Transverse colon (tissue), 4 donors: ENCODE measurements around the gene MOB3B. TPM values are rescaled to one million over a fixed set of nuclear protein-coding genes. Genes with fewer than 3 reads are reported as not detected.
A peak's percentile ranks its signal among the peaks of the same experiment; 100 is the strongest.

Experiments used
- DNase-seq: peaks from one replicate; pipeline ENCODE4 v3.0.0-alpha.2; 2019
- H3K27ac ChIP-seq, 4 donors: fragments of 200-600 bp; sonication (generic); 2 replicates each; pipeline ENCODE4 v1.5.1; 2016 to 2018; ENCODE audit warnings: inconsistent platforms in 4 of 4
- H3K27me3 ChIP-seq: fragments of 200-600 bp; sonication (generic); 2 replicates; pipeline ENCODE4 v1.5.1; 2017; ENCODE audit warnings: inconsistent platforms
- H3K36me3 ChIP-seq, 4 donors: fragments of 200-600 bp; sonication (generic); 2 replicates each; pipeline ENCODE4 v1.5.1; 2017 to 2019; ENCODE audit warnings: inconsistent platforms in 4 of 4
- H3K4me1 ChIP-seq, 4 donors: fragments of 200-600 bp; sonication (generic); 2 replicates each; pipeline ENCODE4 v1.5.1; 2017 to 2020; ENCODE audit warnings: inconsistent platforms in 4 of 4
- H3K4me3 ChIP-seq, 4 donors: fragments of 200-600 bp; sonication (generic); 1 replicate in 1 of 4; 2 replicates in 3 of 4; pipeline versions ENCODE4 v1.5.1 to v1.6.1; 2017 to 2019; ENCODE audit warnings: inconsistent platforms in 4 of 4
- H3K9me3 ChIP-seq, 2 donors: fragments of 200-600 bp; sonication (generic); 2 replicates each; pipeline ENCODE4 v1.5.1; 2017 to 2019; ENCODE audit warnings: inconsistent platforms in 2 of 2
- CTCF ChIP-seq, 5 experiments: fragments of 200-600 bp in 3 of 5; fragments of 450-650 bp in 2 of 5; sonication (generic) in 3 of 5; IDR thresholded peaks; 1 replicate in 2 of 5; 2 replicates in 3 of 5; pipeline ENCODE4 v1.5.1; 2016 to 2017; ENCODE audit warnings: antibody characterized with exemption in 5 of 5, inconsistent platforms in 3 of 5, mild to moderate bottlenecking in 2 of 5, moderate library complexity in 1 of 5
- EP300 ChIP-seq: sonication (generic); formaldehyde crosslinking; IDR thresholded peaks from one replicate; pipeline ENCODE4 v1.6.1; 2017; ENCODE audit warnings: antibody characterized with exemption, low read depth
- POLR2A ChIP-seq: fragments of 450-650 bp; IDR thresholded peaks from one replicate; pipeline ENCODE4 v1.6.1; 2016; ENCODE audit warnings: antibody characterized with exemption, mild to moderate bottlenecking, moderate library complexity
- POLR2AphosphoS5 ChIP-seq, 3 donors: sonication (generic); formaldehyde crosslinking; IDR thresholded peaks; one replicate each; pipeline ENCODE4 v1.6.1; 2016; ENCODE audit warnings: antibody characterized with exemption in 3 of 3
- WGBS, 2 donors: methylation state at CpG; one replicate each; pipeline ENCODE4 v1.1.5; 2018; ENCODE audit warnings: low coverage in 1 of 2; 5-methylcytosine and 5-hydroxymethylcytosine counted together
- in situ Hi-C, 4 donors: fragments of 200-750 bp; cut with MboI; loops; one replicate each; pipeline versions ENCODE4 v1.15.0 to v1.15.1; 2017; ENCODE audit warnings: low sequenced_read_pairs in 3 of 4, low pct_ligation_motif_present in 1 of 4, low pct_unique_long_range_greater_than_20kb in 1 of 4
- intact Hi-C: fragments of 100-400 bp; cut with DNase I; formaldehyde crosslinking; loops from one replicate; pipeline ENCODE4 v1.15.1; 2023; ENCODE audit warnings: low total_unique reads
- total RNA-seq, 4 donors: library from RNA; depleted of rRNA; stranded (reverse); fragments of >200 nt; gene quantifications; one replicate each; pipeline ENCODE4 v1.1.0, GENCODE V29; 2016

MOB3B gene
- total RNA-seq, 4 donors from 2014 or later: 18.3 to 39.7 (median 29.1) TPM

GRCh38 chr9:27276193-27277030 lies 253.2 kb downstream of the MOB3B start:
- in situ Hi-C loops: loop anchor here (5.0 to 10.0 kb wide), 3 partner anchors 239 to 244 kb away; no protein-coding TSS in a partner anchor
- Histone ChIP-seq H3K27me3 (no peaks in the 10 kb centered on the region), H3K9me3 (no peaks in the 10 kb centered on the region), H3K4me3 (peak overlapping the region in 1 of 4 donors; percentile 11), H3K27ac (no peak overlapping the region), H3K4me1 (peaks cover 0 to 9% (median 3%) of the 10 kb centered on the region in 4 donors), H3K36me3 (no peaks in the 10 kb centered on the region)
- intact Hi-C loops: loop anchor here (5.0 kb wide), 1 partner anchor 239 kb away; no protein-coding TSS in a partner anchor
- TF ChIP-seq POLR2A: no peak
- peak; percentile 74 to 85 (median 80) for TF ChIP-seq CTCF (IDR thresholded peaks at IDR 0.05)
- no peak for TF ChIP-seq EP300
- TF ChIP-seq POLR2AphosphoS5 (IDR thresholded peaks at IDR 0.05): no peak
- DNase-seq: no peak
- WGBS, 2 donors: 36 to 37% methylated on average over 12 of the region's 12 CpGs

Other genes starting within 250 kb of the MOB3B start
- gene EQTN, start 232.7 kb downstream of the MOB3B start, total RNA-seq: 1 to 10 TPM in 1 of 4 donors, under 1 TPM in 1, not detected in 2; 0.64 to 1.1 TPM
- gene IFNK, start 5.5 kb downstream of the MOB3B start, total RNA-seq: not detected
- gene C9orf72, start 43.7 kb upstream of the MOB3B start, total RNA-seq: 10 to 100 TPM in 3 of 4 donors, 1 to 10 TPM in 1; 7.9 to 31.0 (median 15.0) TPM